Osteocyte (in vitro differentiated cells): ENCODE results near the gene DGKD. TPM values are rescaled to one million over a fixed set of nuclear protein-coding genes. Genes with fewer than 3 reads are reported as not detected.

ENCODE experiments used
- DNase-seq: peaks from one replicate; pipeline ENCODE4 v3.0.0; 2021; ENCODE audit warnings: mixed read lengths; ENCODE audit not compliant: unreplicated experiment; ENCODE audit errors: extremely low spot score
- H3K27ac Mint-ChIP-seq: one replicate; pipeline ENCODE4 v1.8.0; 2021; ENCODE audit warnings: mild to moderate bottlenecking, mixed read lengths; ENCODE audit not compliant: unreplicated experiment
- H3K27me3 Mint-ChIP-seq: one replicate; pipeline ENCODE4 v1.8.0; 2021; ENCODE audit warnings: mixed read lengths; ENCODE audit not compliant: unreplicated experiment
- H3K36me3 Mint-ChIP-seq: one replicate; pipeline ENCODE4 v1.8.0; 2021; ENCODE audit warnings: mixed read lengths; ENCODE audit not compliant: unreplicated experiment
- H3K4me1 Mint-ChIP-seq: one replicate; pipeline ENCODE4 v1.8.0; 2021; ENCODE audit warnings: mixed read lengths; ENCODE audit not compliant: unreplicated experiment
- H3K4me3 Mint-ChIP-seq: one replicate; pipeline ENCODE4 v1.8.0; 2021; ENCODE audit warnings: mild to moderate bottlenecking, moderate library complexity, mixed read lengths; ENCODE audit not compliant: unreplicated experiment
- H3K9me3 Mint-ChIP-seq: one replicate; pipeline ENCODE4 v1.8.0; 2021; ENCODE audit warnings: mixed read lengths; ENCODE audit not compliant: unreplicated experiment
- CTCF ChIP-seq: fragments of 200-600 bp; sonication (generic); IDR thresholded peaks from 2 replicates; pipeline ENCODE4 v1.5.0; 2021; ENCODE audit warnings: antibody characterized with exemption, mild to moderate bottlenecking, moderate library complexity
- total RNA-seq: library from RNA; stranded (reverse); gene quantifications from 2 replicates; pipeline ENCODE4 v1.2.1, GENCODE V29; 2021

Gene DGKD
- total RNA-seq, 1 donor from 2014 or later, result 70.5 TPM

GRCh38 chr2:233451950-233452349 lies 97.7 kb downstream of the DGKD start:
- H3K36me3 Mint-ChIP-seq, result peaks cover 51% of the 10 kb centered on the region
- no peak for TF ChIP-seq CTCF
- H3K27me3 Mint-ChIP-seq, result no peaks in the 10 kb centered on the region
- H3K4me3 Mint-ChIP-seq, result no peak overlapping the region
- H3K9me3 Mint-ChIP-seq, result no peaks in the 10 kb centered on the region
- H3K27ac Mint-ChIP-seq, result no peak overlapping the region
- peaks cover 6% of the 10 kb centered on the region for H3K4me1 Mint-ChIP-seq
- DNase-seq, result no peak

DNA sequence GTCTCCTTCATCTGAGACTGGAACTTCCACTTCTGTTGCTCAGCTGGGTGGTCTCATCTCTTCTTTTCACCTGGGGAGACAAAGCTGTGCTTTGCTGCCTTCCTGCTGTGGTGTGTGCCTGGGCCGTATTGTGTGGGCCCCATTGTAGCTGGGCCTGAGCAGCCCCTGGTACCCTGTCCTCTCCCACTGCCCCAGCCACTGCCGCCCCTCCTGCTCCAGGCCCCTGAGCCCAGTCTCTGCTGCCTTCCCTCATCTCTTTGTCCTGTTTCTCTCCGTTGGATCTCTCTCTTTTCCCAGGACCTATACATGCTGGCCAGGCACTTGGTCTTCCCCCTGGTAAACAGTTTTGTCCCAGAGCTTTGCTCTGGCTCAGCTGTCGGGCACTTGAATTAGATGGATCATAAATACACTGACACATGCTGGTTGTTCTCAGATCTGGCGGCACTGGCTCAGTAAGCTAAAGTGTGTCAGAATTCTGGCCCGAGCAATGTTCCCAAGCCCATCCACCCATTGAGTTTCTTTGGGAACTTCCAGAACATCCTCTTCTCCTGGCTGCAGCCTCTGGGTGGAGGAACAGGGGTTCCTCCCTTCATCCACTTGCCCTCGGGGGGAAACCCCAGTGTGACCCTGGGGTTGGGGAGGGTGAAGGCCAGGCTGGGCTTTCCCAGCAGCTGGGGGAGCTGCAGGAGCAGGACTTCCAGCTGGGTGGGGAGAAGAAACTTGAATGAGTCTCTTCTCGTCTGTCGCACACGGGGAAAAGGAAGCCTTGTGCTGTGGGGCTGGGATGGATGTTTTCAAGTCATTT lies 99.0 kb downstream of the DGKD start:
- no peak overlapping the region for H3K27ac Mint-ChIP-seq
- TF ChIP-seq CTCF, result no peak
- peaks cover 53% of the 10 kb centered on the region for H3K36me3 Mint-ChIP-seq
- no peak for DNase-seq
- H3K9me3 Mint-ChIP-seq, result no peaks in the 10 kb centered on the region
- H3K4me1 Mint-ChIP-seq, result peaks cover 6% of the 10 kb centered on the region
- H3K27me3 Mint-ChIP-seq, result no peaks in the 10 kb centered on the region
- H3K4me3 Mint-ChIP-seq, result no peak overlapping the region

- Mint-ChIP-seq H3K4me3 (no peak overlapping the region), H3K36me3 (peaks cover 53% of the 10 kb centered on the region), H3K27me3 (no peaks in the 10 kb centered on the region), H3K9me3 (no peaks in the 10 kb centered on the region), H3K27ac (no peak overlapping the region), H3K4me1 (peaks cover 4% of the 10 kb centered on the region)
- DNase-seq, result no peak
- no peak for TF ChIP-seq CTCF
Observed at GRCh38 chr2:233453916-233454315, 99.6 kb downstream of the DGKD start.

GRCh38 chr2:233455006-233455405 lies 100.7 kb downstream of the DGKD start:
- Mint-ChIP-seq H3K27ac (no peak overlapping the region), H3K4me3 (no peak overlapping the region), H3K9me3 (no peaks in the 10 kb centered on the region), H3K36me3 (peaks cover 49% of the 10 kb centered on the region), H3K27me3 (no peaks in the 10 kb centered on the region), H3K4me1 (no peaks in the 10 kb centered on the region)
- TF ChIP-seq CTCF, result no peak
- no peak for DNase-seq

GRCh38 chr2:233455491-233455890 lies 101.2 kb downstream of the DGKD start:
- H3K4me3 Mint-ChIP-seq, result no peak overlapping the region
- no peaks in the 10 kb centered on the region for H3K27me3 Mint-ChIP-seq
- TF ChIP-seq CTCF, result no peak
- H3K9me3 Mint-ChIP-seq, result no peaks in the 10 kb centered on the region
- DNase-seq, result no peak
- no peaks in the 10 kb centered on the region for H3K4me1 Mint-ChIP-seq
- peaks cover 50% of the 10 kb centered on the region for H3K36me3 Mint-ChIP-seq
- H3K27ac Mint-ChIP-seq, result no peak overlapping the region
